IMR-90 (cell line): ENCODE data around the gene ZNF831. TPM values are rescaled to one million over a fixed set of nuclear protein-coding genes. Genes with fewer than 3 reads are reported as not detected.

Source experiments
- ATAC-seq: fragments of 200-7000 bp; cut with Tn5 transposase; 2 replicates; pipeline ENCODE4 v1.9.1; 2020; ENCODE audit warnings: low read depth, mild to moderate bottlenecking, moderate library complexity
- BruUV-seq: library from RNA; stranded (reverse); fragments of 400-500 nt; replicated peaks from 2 replicates; lab custom pipeline; 2021; lab: Mats Ljungman, UMichigan
- CTCF ChIA-PET: fragments of 300-600 bp; formaldehyde crosslinking; extraction: SDS; loops from one replicate; lab custom pipeline; 2021; ENCODE audit warnings: antibody characterized with exemption; lab: Yijun Ruan, JAX
- POLR2A ChIA-PET: fragments of 300-600 bp; sonication (Branson Sonifier 250); formaldehyde crosslinking; loops from one replicate; lab custom pipeline; 2022; ENCODE audit warnings: antibody characterized with exemption; ENCODE audit not compliant: unreplicated experiment; lab: Charles Lee
- DNase-seq: peaks from one replicate; pipeline ENCODE4 v3.0.0; 2013
- H2AFZ ChIP-seq: replicated peaks from 2 replicates; pipeline ENCODE3; 2013; ENCODE audit warnings: low read length, mild to moderate bottlenecking; ENCODE audit not compliant: poor library complexity
- H2AK5ac ChIP-seq: 2 replicates; pipeline ENCODE4 v1.6.1; 2013; ENCODE audit warnings: low read depth, low read length, inconsistent platforms
- H2AK9ac ChIP-seq: replicated peaks from 2 replicates; pipeline ENCODE3; 2013; ENCODE audit warnings: mild to moderate bottlenecking, low read depth, low read length, moderate library complexity; ENCODE audit not compliant: poor library complexity
- H2BK120ac ChIP-seq: 2 replicates; pipeline ENCODE4 v1.6.1; 2013; ENCODE audit warnings: low read depth, low read length, inconsistent platforms
- H2BK15ac ChIP-seq: 3 replicates; pipeline ENCODE4 v1.6.1; 2013; ENCODE audit warnings: low read depth, low read length, inconsistent platforms
- H2BK20ac ChIP-seq: 2 replicates; pipeline ENCODE4 v1.6.1; 2013; ENCODE audit warnings: low read depth, mild to moderate bottlenecking, inconsistent platforms, low read length, moderate library complexity
- H2BK5ac ChIP-seq: 2 replicates; pipeline ENCODE4 v1.6.1; 2013; ENCODE audit warnings: mild to moderate bottlenecking, low read depth, low read length, inconsistent platforms; ENCODE audit not compliant: poor library complexity, severe bottlenecking
- H3K14ac ChIP-seq: replicated peaks from 2 replicates; pipeline ENCODE4 v1.6.1; 2013; ENCODE audit warnings: low read depth, low read length, inconsistent platforms
- H3K18ac ChIP-seq: 2 replicates; pipeline ENCODE4 v1.6.1; 2013; ENCODE audit warnings: low read depth, low read length, control low read depth
- H3K23ac ChIP-seq: 2 replicates; pipeline ENCODE4 v1.6.1; 2013; ENCODE audit warnings: low read depth, low read length, inconsistent platforms
- H3K27ac ChIP-seq: 2 replicates; pipeline ENCODE4 v1.5.1; 2013; ENCODE audit warnings: mild to moderate bottlenecking, control low read depth, low read length; ENCODE audit not compliant: insufficient read depth
- H3K27me3 ChIP-seq: 2 replicates; pipeline ENCODE4 v1.6.1; 2013; ENCODE audit warnings: low read length; ENCODE audit not compliant: control insufficient read depth, insufficient read depth
- H3K36me3 ChIP-seq: 2 replicates; pipeline ENCODE4 v1.6.1; 2013; ENCODE audit warnings: low read length, mixed read lengths; ENCODE audit not compliant: control insufficient read depth, insufficient read depth
- H3K4ac ChIP-seq: 2 replicates; pipeline ENCODE4 v1.6.1; 2013; ENCODE audit warnings: low read depth, low read length, inconsistent platforms
- H3K4me1 ChIP-seq: 2 replicates; pipeline ENCODE4 v1.6.1; 2013; ENCODE audit warnings: low read length, mixed read lengths; ENCODE audit not compliant: control insufficient read depth, insufficient read depth
- H3K4me2 ChIP-seq: 2 replicates; pipeline ENCODE4 v1.6.1; 2013; ENCODE audit warnings: low read depth, mild to moderate bottlenecking, control low read depth, low read length, moderate library complexity
- H3K4me3 ChIP-seq: 2 replicates; pipeline ENCODE4 v1.5.1; 2013; ENCODE audit warnings: low read depth, mild to moderate bottlenecking, control low read depth, low read length, moderate library complexity; ENCODE audit not compliant: insufficient read depth
- H3K56ac ChIP-seq: 2 replicates; pipeline ENCODE4 v1.6.1; 2013; ENCODE audit warnings: low read length, inconsistent platforms; ENCODE audit not compliant: insufficient read depth; ENCODE audit errors: extremely low read depth
- H3K79me1 ChIP-seq, 2 experiments: 2 replicates each; pipeline ENCODE4 v1.6.1; 2013; ENCODE audit warnings: low read length in 2 of 2, inconsistent platforms in 1 of 2, low read depth in 1 of 2
- H3K9ac ChIP-seq: 2 replicates; pipeline ENCODE4 v1.6.1; 2013; ENCODE audit warnings: low read depth, low read length, control low read depth
- H3K9me1 ChIP-seq: 2 replicates; pipeline ENCODE4 v1.6.1; 2013; ENCODE audit warnings: low read length, inconsistent platforms; ENCODE audit not compliant: insufficient read depth
- H3K9me3 ChIP-seq: 2 replicates; pipeline ENCODE4 v1.6.1; 2013; ENCODE audit warnings: low read length; ENCODE audit not compliant: control insufficient read depth, insufficient read depth
- H4K20me1 ChIP-seq: 2 replicates; pipeline ENCODE4 v1.6.1; 2013; ENCODE audit warnings: low read length, inconsistent platforms; ENCODE audit not compliant: insufficient read depth
- H4K5ac ChIP-seq: 2 replicates; pipeline ENCODE4 v1.6.1; 2013; ENCODE audit warnings: mild to moderate bottlenecking, low read depth, low read length, control low read depth
- H4K8ac ChIP-seq, 2 experiments: 2 replicates each; pipeline ENCODE4 v1.6.1; 2013; ENCODE audit warnings: low read depth in 2 of 2, low read length in 2 of 2, control low read depth in 1 of 2, inconsistent platforms in 1 of 2
- H4K91ac ChIP-seq: 2 replicates; pipeline ENCODE4 v1.6.1; 2013; ENCODE audit warnings: low read depth, low read length, inconsistent platforms; ENCODE audit not compliant: insufficient read depth
- CEBPB ChIP-seq: IDR thresholded peaks from 2 replicates; pipeline ENCODE4 v1.6.1; 2012; ENCODE audit warnings: low read depth, low read length, improper control_type of control experiment
- CHD1 ChIP-seq: IDR thresholded peaks from 2 replicates; pipeline ENCODE4 v1.6.1; 2012; ENCODE audit warnings: low read depth, low read length, improper control_type of control experiment
- CTCF ChIP-seq: conservative IDR thresholded peaks from 2 replicates; pipeline ENCODE4 v1.5.1; 2012; ENCODE audit warnings: mild to moderate bottlenecking, low read depth, low read length, improper control_type of control experiment
- ELK1 ChIP-seq: fragments of 150-350 bp; IDR thresholded peaks from 2 replicates; pipeline ENCODE4 v1.6.1; 2016; ENCODE audit warnings: low read depth, mild to moderate bottlenecking, low read length, moderate library complexity, borderline replicate concordance
- FOS ChIP-seq: fragments of 150-350 bp; IDR thresholded peaks from 2 replicates; pipeline ENCODE4 v1.6.1; 2016; ENCODE audit warnings: low read depth, low read length
- MAFK ChIP-seq: IDR thresholded peaks from 2 replicates; pipeline ENCODE4 v1.6.1; 2012; ENCODE audit warnings: low read depth, low read length, improper control_type of control experiment
- MAZ ChIP-seq: IDR thresholded peaks from 2 replicates; pipeline ENCODE4 v1.6.1; 2012; ENCODE audit warnings: low read depth, mild to moderate bottlenecking, low read length, improper control_type of control experiment, moderate library complexity, borderline replicate concordance
- MXI1 ChIP-seq: IDR thresholded peaks from 2 replicates; pipeline ENCODE4 v1.6.1; 2012; ENCODE audit warnings: low read depth, mild to moderate bottlenecking, low read length, moderate library complexity, borderline replicate concordance
- POLR2A ChIP-seq: IDR thresholded peaks from 2 replicates; pipeline ENCODE4 v1.6.1; 2012; ENCODE audit warnings: mild to moderate bottlenecking, low read depth, low read length
- RCOR1 ChIP-seq: IDR thresholded peaks from 2 replicates; pipeline ENCODE4 v1.6.1; 2012; ENCODE audit warnings: mild to moderate bottlenecking, low read length, improper control_type of control experiment; ENCODE audit not compliant: insufficient replicate concordance
- RFX5 ChIP-seq: IDR thresholded peaks from 2 replicates; pipeline ENCODE4 v1.8.0; 2012; ENCODE audit warnings: low read depth, mild to moderate bottlenecking, low read length, moderate library complexity
- USF2 ChIP-seq: fragments of 150-350 bp; IDR thresholded peaks from 2 replicates; pipeline ENCODE4 v1.6.1; 2017; ENCODE audit warnings: mild to moderate bottlenecking, antibody characterized with exemption, low read length, low read depth
- WGBS, 2 experiments: methylation state at CpG; one replicate each; pipeline versions ENCODE4 v1.1.5 to v1.1.7; 2013; ENCODE audit warnings: missing lambda C conversion rate in 2 of 2; ENCODE audit not compliant: insufficient read length in 1 of 2; ENCODE audit errors: extremely low coverage in 2 of 2; 5-methylcytosine and 5-hydroxymethylcytosine counted together
- dilution Hi-C: fragments of 300-500 bp; cut with HindIII; formaldehyde crosslinking; loops from one replicate; pipeline ENCODE4 v1.14.3; 2018; ENCODE audit warnings: low sequenced_read_pairs; ENCODE audit not compliant: unreplicated experiment
- in situ Hi-C: fragments of 300-500 bp; cut with MboI; formaldehyde crosslinking; loops from 3 replicates; pipeline ENCODE4 v1.14.3; 2019; ENCODE audit warnings: low sequenced_read_pairs, inconsistent platforms, mixed read lengths
- intact Hi-C: fragments of 100-400 bp; cut with micrococcal nuclease; formaldehyde crosslinking; loops from 2 replicates; pipeline ENCODE4 v1.10.0; 2022
- polyA plus RNA-seq, 3 experiments: library from polyadenylated mRNA; depleted of rRNA; stranded (reverse); fragments of >200 nt; gene quantifications; 2 replicates each; pipeline ENCODE4 v1.2.3, GENCODE V29; 2012; ENCODE audit warnings: low replicate concordance in 1 of 3
- total RNA-seq: library from RNA; depleted of rRNA; stranded (reverse); fragments of >200 nt; gene quantifications from 2 replicates; pipeline ENCODE4 v1.2.3, GENCODE V29; 2012

ZNF831 gene
- total and polyA plus RNA-seq, 2 of the 4 experiments (the other 2 are of a cell fraction), result not detected

GRCh38 chr20:59192533-59192896 lies 28.9 kb downstream of the ZNF831 start:
- Histone ChIP-seq H2AK5ac (no peak overlapping the region), H4K5ac (no peak overlapping the region), H2BK5ac (no peak overlapping the region), H4K20me1 (no peaks in the 10 kb centered on the region), H2AFZ (no peak overlapping the region), H3K4me3 (no peak overlapping the region), H3K36me3 (no peaks in the 10 kb centered on the region), H2BK15ac (no peak overlapping the region), H3K4ac (no peak overlapping the region), H2BK20ac (no peak overlapping the region), H3K9me1 (no peaks in the 10 kb centered on the region), H3K14ac (no peak overlapping the region), H3K4me2 (no peak overlapping the region), H3K56ac (no peak overlapping the region), H3K23ac (no peak overlapping the region), H3K9ac (no peak overlapping the region), H3K27me3 (no peaks in the 10 kb centered on the region), H3K27ac (no peak overlapping the region), H3K18ac (no peak overlapping the region), H2AK9ac (no peak overlapping the region), H3K9me3 (no peaks in the 10 kb centered on the region), H3K4me1 (no peaks in the 10 kb centered on the region), H4K8ac (no peak overlapping the region), H2BK120ac (no peak overlapping the region), H4K91ac (no peak overlapping the region), H3K79me1 (no peaks in the 10 kb centered on the region)
- ATAC-seq, result no peak
- no peak for DNase-seq
- 81% methylated on average over 3 of the region's 25 CpGs; no CpG with 5 or more reads in 1 of the 2 experiments for WGBS, 2 experiments
- dilution Hi-C loops (no loop called here), intact Hi-C loops (no loop called here), in situ Hi-C loops (no loop called here)
- CTCF ChIA-PET, result no interaction called here
- no peak for TF ChIP-seq MAFK
- TF ChIP-seq CEBPB, result no peak
- no peak for TF ChIP-seq MAZ
- no peak for TF ChIP-seq RCOR1
- no peak for TF ChIP-seq CTCF
- no peak for TF ChIP-seq CHD1
- no peak for TF ChIP-seq RFX5
- no peak for TF ChIP-seq POLR2A
- no peak for TF ChIP-seq FOS
- TF ChIP-seq ELK1, result no peak
- TF ChIP-seq MXI1, result no peak
- TF ChIP-seq USF2, result no peak
- no TSS peak for BruUV-seq
- POLR2A ChIA-PET, result no interaction called here
